ENCODE data around the gene MYT1. TPM values are rescaled to one million over a fixed set of nuclear protein-coding genes. Genes with fewer than 3 reads are reported as not detected.

MYT1 gene
- total RNA-seq, 1 donor from 2014 or later, result 3.3 TPM

DNA sequence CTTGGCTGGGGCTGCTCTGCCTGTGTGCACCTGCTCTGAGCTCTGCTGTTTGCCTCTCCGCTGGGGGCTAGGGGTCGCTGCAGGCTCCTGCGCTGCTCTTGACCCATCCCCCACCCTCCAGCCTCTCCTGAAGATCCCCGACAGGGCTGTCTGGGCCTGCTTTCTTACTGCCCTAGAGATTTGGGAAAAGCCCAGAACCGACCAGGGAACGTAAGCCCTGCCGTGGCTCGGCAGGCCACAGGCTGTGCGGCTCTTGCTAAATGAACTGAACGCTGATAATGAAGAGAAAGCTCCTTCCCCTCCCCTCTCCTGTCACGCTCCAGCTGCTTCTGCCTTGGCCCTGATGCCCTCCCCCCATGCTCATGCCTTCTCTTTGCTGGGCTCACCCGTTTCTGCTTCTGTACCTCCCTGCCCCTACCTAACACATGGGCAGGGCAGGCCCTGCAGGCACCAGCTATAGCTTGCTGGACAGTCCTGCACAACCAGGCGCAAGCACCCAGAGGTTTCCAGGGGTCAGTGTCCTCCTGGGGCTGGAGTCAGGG is 59.3 kb downstream of the MYT1 start:
- intact Hi-C loops (cut with micrococcal nuclease), result no loop called here
- Mint-ChIP-seq H3K9me3 (no peaks in the 10 kb centered on the region), H3K27me3 (peaks cover 4% of the 10 kb centered on the region), H3K4me3 (no peak overlapping the region), H3K27ac (no peak overlapping the region), H3K36me3 (ENCODE audit: low read depth) (no peaks in the 10 kb centered on the region), H3K4me1 (no peaks in the 10 kb centered on the region)
- DNase-seq, result no peak
- ChIA-PET POLR2A (no interaction called here), CTCF (no interaction called here)
- no peak for TF ChIP-seq CTCF (IDR thresholded peaks at IDR 0.05)
- ATAC-seq (ENCODE audit: low read depth), result no peak

DNA sequence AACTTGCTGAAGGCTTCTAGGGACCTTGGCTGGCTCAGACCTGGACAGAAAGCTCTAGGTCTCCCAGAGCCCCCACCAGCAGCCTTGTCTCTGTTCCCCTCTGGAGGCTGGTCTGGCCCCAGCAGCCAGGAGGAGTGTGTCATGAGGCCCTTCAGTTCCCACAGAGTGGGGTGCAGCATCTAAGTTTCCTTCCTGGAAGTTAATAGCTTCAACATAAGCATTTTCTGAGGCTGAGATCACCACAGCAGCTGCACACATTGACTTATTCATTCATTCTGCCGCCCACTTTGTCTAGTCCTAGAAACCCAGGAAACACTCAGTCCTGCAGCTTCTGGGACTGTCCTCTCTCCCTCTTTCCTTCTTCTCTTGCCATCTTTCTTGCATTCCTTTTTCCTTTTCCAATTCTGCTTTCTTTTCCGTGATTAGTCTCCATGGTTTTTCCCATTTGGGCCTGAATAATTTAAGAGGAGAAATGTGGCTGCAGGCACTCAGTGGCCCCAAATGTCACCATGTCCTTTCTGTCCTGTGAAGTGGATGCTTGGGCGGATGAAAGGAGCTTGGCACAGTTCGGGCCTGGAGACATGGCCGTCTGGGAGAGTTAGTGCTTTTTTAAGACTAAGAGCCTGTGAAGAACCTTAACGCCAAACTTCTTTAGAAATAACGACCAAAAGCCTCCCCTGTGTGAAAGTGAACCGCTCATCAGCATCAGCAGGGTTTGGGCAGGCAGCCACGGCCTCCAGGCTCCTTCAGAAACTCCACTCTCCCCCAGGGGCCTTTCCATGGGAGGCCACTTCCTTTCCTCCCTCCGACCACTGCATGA is 60.3 kb downstream of the MYT1 start:
- intact Hi-C loops (cut with micrococcal nuclease), result no loop called here
- ChIA-PET POLR2A (no interaction called here), CTCF (no interaction called here)
- H3K4me1 Mint-ChIP-seq, result no peaks in the 10 kb centered on the region
- DNase-seq (no peak), ATAC-seq (ENCODE audit: low read depth) (no peak)
- peaks cover 4% of the 10 kb centered on the region for H3K27me3 Mint-ChIP-seq
- H3K36me3 Mint-ChIP-seq (ENCODE audit: low read depth), result no peaks in the 10 kb centered on the region
- no peak overlapping the region for H3K27ac Mint-ChIP-seq
- no peak overlapping the region for H3K4me3 Mint-ChIP-seq
- no peak for TF ChIP-seq CTCF (IDR thresholded peaks at IDR 0.05)
- no peaks in the 10 kb centered on the region for H3K9me3 Mint-ChIP-seq

- intact Hi-C loops (cut with micrococcal nuclease), result no loop called here
- no peak for DNase-seq
- no peak overlapping the region for H3K4me3 Mint-ChIP-seq
- POLR2A ChIA-PET, result no interaction called here
- H3K9me3 Mint-ChIP-seq, result no peaks in the 10 kb centered on the region
- TF ChIP-seq CTCF (IDR thresholded peaks at IDR 0.05), result no peak
- H3K27me3 Mint-ChIP-seq, result peaks cover 4% of the 10 kb centered on the region
- no peak for ATAC-seq (ENCODE audit: low read depth)
- CTCF ChIA-PET, result no interaction called here
- no peak overlapping the region for H3K27ac Mint-ChIP-seq
- no peaks in the 10 kb centered on the region for H3K4me1 Mint-ChIP-seq
- H3K36me3 Mint-ChIP-seq (ENCODE audit: low read depth), result no peaks in the 10 kb centered on the region
Measured at GRCh38 chr20:64225171-64225595, 60.9 kb downstream of the MYT1 start.

DNA sequence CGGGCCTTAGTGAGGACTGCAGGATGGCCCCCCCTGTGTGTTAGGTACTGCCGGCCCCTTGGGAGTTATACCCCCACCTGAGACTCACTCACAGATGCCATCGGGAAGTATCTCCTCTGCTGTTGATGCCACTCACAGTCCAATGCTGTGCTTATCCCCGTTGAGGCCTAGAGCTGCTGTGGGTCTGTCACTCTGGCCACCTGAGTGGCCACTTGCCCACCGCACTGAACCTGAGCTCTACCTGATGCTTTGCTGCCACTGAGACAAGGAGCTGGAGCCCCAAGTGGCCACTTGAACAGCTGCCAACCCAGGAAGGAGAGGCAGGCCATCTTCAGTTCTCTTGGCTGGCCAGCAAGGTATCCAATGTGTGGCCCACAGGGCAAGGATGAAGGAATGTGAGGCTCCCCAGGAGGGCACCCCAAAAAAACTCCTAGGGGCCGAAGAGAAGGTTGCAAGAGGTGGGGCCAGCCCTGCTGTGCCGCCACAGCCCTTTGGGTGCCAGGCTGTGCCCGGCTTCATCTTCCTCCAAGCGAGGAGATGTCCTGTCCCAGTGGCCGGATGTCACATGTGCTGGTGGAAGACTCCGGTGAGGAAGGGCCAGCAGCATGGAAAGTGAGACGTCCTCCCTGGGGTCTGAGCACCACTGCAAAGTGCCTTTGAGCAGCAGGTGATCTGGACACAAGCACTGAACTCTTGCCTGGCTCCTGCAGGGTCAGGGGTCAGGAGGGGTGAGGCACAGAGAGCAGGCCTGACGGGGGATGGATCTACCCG is 61.8 kb downstream of the MYT1 start:
- no peak for ATAC-seq (ENCODE audit: low read depth)
- CTCF ChIA-PET, result no interaction called here
- POLR2A ChIA-PET, result no interaction called here
- Mint-ChIP-seq H3K27me3 (peaks cover 4% of the 10 kb centered on the region), H3K36me3 (ENCODE audit: low read depth) (no peaks in the 10 kb centered on the region), H3K4me3 (no peak overlapping the region), H3K27ac (no peak overlapping the region), H3K9me3 (no peaks in the 10 kb centered on the region), H3K4me1 (no peaks in the 10 kb centered on the region)
- intact Hi-C loops (cut with micrococcal nuclease), result no loop called here
- no peak for DNase-seq
- TF ChIP-seq CTCF (IDR thresholded peaks at IDR 0.05), result no peak
